Measurements from ENCODE around the gene DRD4.

Gene DRD4

GRCh38 chr11:636511-637332 is at the start of gene DRD4:
Gene DRD4 (plus strand): TSS chr11:637269. CDS start chr11:637305, 36 bp downstream.
- DNase-seq = peak in 1 of 58 donors; percentile 26

GRCh38 chr11:587546-587945 is 49.5 kb upstream of the DRD4 start:
- no peak for DNase-seq

- peak in 1 of 58 donors; percentile 15 for DNase-seq
These were observed 49.1 kb upstream of the DRD4 start for GRCh38 chr11:587978-588380.

GRCh38 chr11:589798-590197 is 47.3 kb upstream of the DRD4 start:
- DNase-seq = no peak

GRCh38 chr11:590997-591396 is 46.1 kb upstream of the DRD4 start:
- DNase-seq = no peak

GRCh38 chr11:592501-592900 is 44.6 kb upstream of the DRD4 start:
- no peak for DNase-seq

- DNase-seq = no peak
These were observed 44.2 kb upstream of the DRD4 start for GRCh38 chr11:592918-593317.

- no peak for DNase-seq
These were observed 43.7 kb upstream of the DRD4 start for GRCh38 chr11:593347-593746.

- no peak for DNase-seq
These were observed 41.7 kb upstream of the DRD4 start for GRCh38 chr11:595400-595799.

- no peak for DNase-seq
These were observed 40.7 kb upstream of the DRD4 start for GRCh38 chr11:596374-596773.

GRCh38 chr11:597166-597725 is 39.8 kb upstream of the DRD4 start:
- no peak for DNase-seq

GRCh38 chr11:598005-598680 is 38.9 kb upstream of the DRD4 start:
- no peak for DNase-seq

GRCh38 chr11:601573-602245 is 35.4 kb upstream of the DRD4 start:
- DNase-seq = no peak

- DNase-seq = no peak
These were observed 33.9 kb upstream of the DRD4 start for GRCh38 chr11:603154-603553.

GRCh38 chr11:605286-606129 is 31.6 kb upstream of the DRD4 start:
- DNase-seq = no peak

GRCh38 chr11:606245-606644 is 30.8 kb upstream of the DRD4 start:
- peak in 10 of 58 donors; percentile 14 to 44 (median 32) for DNase-seq

- no peak for DNase-seq
These were observed 29.9 kb upstream of the DRD4 start for GRCh38 chr11:607020-607780.

GRCh38 chr11:607971-608659 is 29.0 kb upstream of the DRD4 start:
- no peak for DNase-seq

GRCh38 chr11:608791-609251 is 28.2 kb upstream of the DRD4 start:
- no peak for DNase-seq
